B cell (primary cell): Measurements from ENCODE around the gene MORC4. TPM values are rescaled to one million over a fixed set of nuclear protein-coding genes. Genes with fewer than 3 reads are reported as not detected.
A peak's percentile ranks its signal among the peaks of the same experiment; 100 is the strongest.

Source experiments
- ATAC-seq: fragments of 200-7000 bp; cut with Tn5 transposase; one replicate; pipeline ENCODE4 v1.10.0; 2021; ENCODE audit warnings: low read depth, mild to moderate bottlenecking, moderate number of reproducible peaks, moderate library complexity
- CTCF ChIA-PET: fragments of 350-600 bp; sonication (Branson Sonifier 250); formaldehyde crosslinking; loops from one replicate; lab custom pipeline; 2021; ENCODE audit warnings: antibody characterized with exemption, inconsistent platforms; lab: Charles Lee
- POLR2A ChIA-PET: fragments of 350-600 bp; sonication (Branson Sonifier 250); formaldehyde crosslinking; loops from one replicate; lab custom pipeline; 2021; ENCODE audit warnings: antibody characterized with exemption; lab: Charles Lee
- DNase-seq: peaks from one replicate; pipeline ENCODE4 v3.0.0; 2013
- H2AFZ ChIP-seq: 2 replicates; pipeline ENCODE4 v1.6.1; 2012; ENCODE audit warnings: mild to moderate bottlenecking, low read depth, low read length; ENCODE audit not compliant: insufficient read depth, poor library complexity, severe bottlenecking
- H3K27ac ChIP-seq, 2 donors: 1 replicate in 1 of 2; 2 replicates in 1 of 2; pipeline ENCODE4 v1.5.1; 2012 to 2013; ENCODE audit warnings: low read length in 2 of 2, mild to moderate bottlenecking in 2 of 2, moderate library complexity in 1 of 2
- H3K27me3 ChIP-seq, 4 experiments: fragments of 200-600 bp in 1 of 4; sonication (generic) in 1 of 4; replicated peaks in 1 of 4; 1 replicate in 2 of 4; 2 replicates in 2 of 4; pipeline versions ENCODE4 v1.6.1 to v1.7.0; 2013 to 2016; ENCODE audit warnings: low read length in 3 of 4, mild to moderate bottlenecking in 2 of 4, mixed read lengths in 1 of 4, moderate library complexity in 1 of 4; ENCODE audit not compliant: insufficient read depth in 4 of 4, control insufficient read depth in 3 of 4; ENCODE audit errors: control extremely low read depth in 1 of 4
- H3K36me3 ChIP-seq, 2 experiments: replicated peaks in 1 of 2; 1 replicate in 1 of 2; 2 replicates in 1 of 2; pipeline versions ENCODE4 v1.6.1 to v1.7.1; 2013; ENCODE audit warnings: low read length in 1 of 2; ENCODE audit not compliant: insufficient read depth in 2 of 2, control insufficient read depth in 1 of 2; ENCODE audit errors: control extremely low read depth in 1 of 2, extremely low read depth in 1 of 2
- H3K4me1 ChIP-seq, 2 donors: fragments of 200-600 bp in 1 of 2; sonication (generic) in 1 of 2; 1 replicate in 1 of 2; 2 replicates in 1 of 2; pipeline versions ENCODE4 v1.5.1 to v1.6.1; 2013 to 2017; ENCODE audit warnings: low read length in 2 of 2; ENCODE audit not compliant: control insufficient read depth in 2 of 2, insufficient read depth in 2 of 2
- H3K4me2 ChIP-seq: replicated peaks from 2 replicates; pipeline ENCODE3; 2012; ENCODE audit warnings: mild to moderate bottlenecking, low read depth, low read length; ENCODE audit not compliant: poor library complexity, severe bottlenecking
- H3K4me3 ChIP-seq, 5 experiments: fragments of 200-600 bp in 1 of 5; sonication (generic) in 1 of 5; 1 replicate in 3 of 5; 2 replicates in 2 of 5; pipeline versions ENCODE4 v1.5.1 to v1.7.0; 2011 to 2016; ENCODE audit warnings: low read length in 4 of 5, mild to moderate bottlenecking in 4 of 5, low read depth in 2 of 5, control low read depth in 1 of 5, moderate library complexity in 1 of 5; ENCODE audit not compliant: insufficient read depth in 1 of 5; ENCODE audit errors: control extremely low read depth in 1 of 5, extremely low read depth in 1 of 5
- H3K79me2 ChIP-seq: fragments of 200-600 bp; sonication (generic); one replicate; pipeline ENCODE4 v1.6.0; 2016; ENCODE audit warnings: low read length; ENCODE audit not compliant: control insufficient read depth, insufficient read depth
- H3K9ac ChIP-seq: fragments of 200-600 bp; sonication (generic); 2 replicates; pipeline ENCODE4 v1.6.1; 2017; ENCODE audit warnings: mild to moderate bottlenecking, low read length, moderate library complexity
- H3K9me3 ChIP-seq, 3 donors: one replicate each; pipeline versions ENCODE4 v1.6.1 to v1.7.1; 2013; ENCODE audit warnings: low read length in 2 of 3; ENCODE audit not compliant: control insufficient read depth in 2 of 3, insufficient read depth in 1 of 3; ENCODE audit errors: control extremely low read depth in 1 of 3
- H4K20me1 ChIP-seq: 2 replicates; pipeline ENCODE4 v1.6.0; 2012; ENCODE audit warnings: mild to moderate bottlenecking, low read length; ENCODE audit not compliant: insufficient read depth, control insufficient read depth, poor library complexity, severe bottlenecking
- H3K27ac Mint-ChIP-seq: one replicate; pipeline ENCODE4 v1.8.0; 2021; ENCODE audit warnings: mixed read lengths
- H3K27me3 Mint-ChIP-seq: one replicate; pipeline ENCODE4 v1.8.0; 2021; ENCODE audit warnings: mixed read lengths
- H3K4me1 Mint-ChIP-seq: one replicate; pipeline ENCODE4 v1.8.0; 2021; ENCODE audit warnings: mixed read lengths
- H3K4me3 Mint-ChIP-seq: one replicate; pipeline ENCODE4 v1.8.0; 2021; ENCODE audit warnings: mixed read lengths
- H3K9me3 Mint-ChIP-seq: one replicate; pipeline ENCODE4 v1.8.0; 2022; ENCODE audit warnings: mixed read lengths; ENCODE audit not compliant: insufficient read depth
- CTCF ChIP-seq: fragments of 200-600 bp; IDR thresholded peaks from one replicate; pipeline ENCODE4 v1.8.0; 2022; ENCODE audit warnings: antibody characterized with exemption, mild to moderate bottlenecking
- EZH2 ChIP-seq: IDR thresholded peaks from 2 replicates; pipeline ENCODE4 v1.6.1; 2012; ENCODE audit warnings: borderline replicate concordance, low read depth, mild to moderate bottlenecking, moderate library complexity, low read length; ENCODE audit not compliant: insufficient read depth, poor library complexity, severe bottlenecking
- WGBS: methylation state at CpG from one replicate; pipeline ENCODE4 v1.1.5; 2013; ENCODE audit warnings: missing lambda C conversion rate; ENCODE audit not compliant: insufficient coverage; 5-methylcytosine and 5-hydroxymethylcytosine counted together
- intact Hi-C: fragments of 100-400 bp; cut with micrococcal nuclease; formaldehyde crosslinking; loops from one replicate; pipeline ENCODE4 v1.10.0; 2022
- polyA plus RNA-seq: library from polyadenylated mRNA; depleted of rRNA; stranded (reverse); fragments of >200 nt; gene quantifications from 2 replicates; pipeline ENCODE4 v1.2.3, GENCODE V29; 2012
- total RNA-seq, 2 donors: library from RNA; stranded (reverse); fragments of 120-200 nt in 1 of 2; gene quantifications; 1 replicate in 1 of 2; 2 replicates in 1 of 2; pipeline versions ENCODE4 v1.2.3 to v1.2.4, GENCODE V29; 2013 to 2022

MORC4 gene
- total and polyA plus RNA-seq, 2 donors (not counting 1 experiment from before 2014, with no cell fraction given): 1.1 to 6.3 TPM

- ATAC-seq (no peak), DNase-seq (no peak)
- Mint-ChIP-seq H3K4me3 (no peak overlapping the region), H3K27ac (no peak overlapping the region), H3K9me3 (no peaks in the 10 kb centered on the region), H3K4me1 (no peaks in the 10 kb centered on the region), H3K27me3 (peaks cover 16% of the 10 kb centered on the region)
- no peak overlapping the region for H3K4me2 ChIP-seq
- ChIA-PET POLR2A (no interaction called here), CTCF (no interaction called here)
- no peaks in the 10 kb centered on the region for H4K20me1 ChIP-seq
- WGBS: no CpG with 5 or more reads among the region's 1 CpG
- no peak overlapping the region for H3K27ac ChIP-seq
- H2AFZ ChIP-seq: no peak overlapping the region
- no peak overlapping the region for H3K4me3 ChIP-seq
- intact Hi-C loops: no loop called here
- H3K36me3 ChIP-seq: no peaks in the 10 kb centered on the region
- no peaks in the 10 kb centered on the region for H3K27me3 ChIP-seq
- no peaks in the 10 kb centered on the region for H3K4me1 ChIP-seq
- no peak overlapping the region for H3K9ac ChIP-seq
- no peaks in the 10 kb centered on the region for H3K9me3 ChIP-seq
- TF ChIP-seq CTCF (no peak), EZH2 (no peak)
- no peaks in the 10 kb centered on the region for H3K79me2 ChIP-seq
These were observed 29.7 kb upstream of the MORC4 start for GRCh38 chrX:107029752-107030151.

- H3K4me1 ChIP-seq: no peaks in the 10 kb centered on the region
- no peaks in the 10 kb centered on the region for H3K36me3 ChIP-seq
- WGBS: no CpG with 5 or more reads among the region's 2 CpGs
- ChIA-PET CTCF (interaction anchor here (1.1 to 1.4 kb wide), 2 partner anchors 403 to 869 kb away, joined by 3 to 7 read pairs; no protein-coding TSS in a partner anchor), POLR2A (no interaction called here)
- H3K4me3 ChIP-seq: no peak overlapping the region
- Mint-ChIP-seq H3K4me3 (no peak overlapping the region), H3K4me1 (no peaks in the 10 kb centered on the region), H3K27ac (no peak overlapping the region), H3K27me3 (peaks cover 12% of the 10 kb centered on the region), H3K9me3 (no peaks in the 10 kb centered on the region)
- no peak overlapping the region for H3K4me2 ChIP-seq
- H3K9ac ChIP-seq: no peak overlapping the region
- H3K27ac ChIP-seq: no peak overlapping the region
- H2AFZ ChIP-seq: no peak overlapping the region
- H4K20me1 ChIP-seq: no peaks in the 10 kb centered on the region
- H3K79me2 ChIP-seq: no peaks in the 10 kb centered on the region
- DNase-seq (peak; percentile 24), ATAC-seq (no peak)
- intact Hi-C loops: loop anchor here (1.0 to 2.0 kb wide), 2 partner anchors 751 to 869 kb away; partner anchors contain the start of gene NCBP2L
- no peak for TF ChIP-seq EZH2
- TF ChIP-seq CTCF: peak; percentile 28
- H3K9me3 ChIP-seq: no peaks in the 10 kb centered on the region
- H3K27me3 ChIP-seq: no peaks in the 10 kb centered on the region
These were observed 25.5 kb upstream of the MORC4 start for GRCh38 chrX:107025545-107025944.
